Stimulated activated CD4-positive, alpha-beta T cell treated with anti-CD3 and anti-CD28 coated beads, Interleukin-15, amount 100 ng/mL, for 48 hours (primary cell): ENCODE results near the gene CLSTN3.

Experiments
- DNase-seq, 2 donors: peaks; one replicate each; pipeline ENCODE4 v3.0.0-alpha.2; 2020; ENCODE audit warnings: low read depth in 2 of 2

The CLSTN3 gene

GRCh38 chr12:7125632-7126227 is 4.4 kb upstream of the CLSTN3 start:
- DNase-seq: no peak

GRCh38 chr12:7127916-7128626 is 2.1 kb upstream of the CLSTN3 start:
- DNase-seq: no peak

DNA sequence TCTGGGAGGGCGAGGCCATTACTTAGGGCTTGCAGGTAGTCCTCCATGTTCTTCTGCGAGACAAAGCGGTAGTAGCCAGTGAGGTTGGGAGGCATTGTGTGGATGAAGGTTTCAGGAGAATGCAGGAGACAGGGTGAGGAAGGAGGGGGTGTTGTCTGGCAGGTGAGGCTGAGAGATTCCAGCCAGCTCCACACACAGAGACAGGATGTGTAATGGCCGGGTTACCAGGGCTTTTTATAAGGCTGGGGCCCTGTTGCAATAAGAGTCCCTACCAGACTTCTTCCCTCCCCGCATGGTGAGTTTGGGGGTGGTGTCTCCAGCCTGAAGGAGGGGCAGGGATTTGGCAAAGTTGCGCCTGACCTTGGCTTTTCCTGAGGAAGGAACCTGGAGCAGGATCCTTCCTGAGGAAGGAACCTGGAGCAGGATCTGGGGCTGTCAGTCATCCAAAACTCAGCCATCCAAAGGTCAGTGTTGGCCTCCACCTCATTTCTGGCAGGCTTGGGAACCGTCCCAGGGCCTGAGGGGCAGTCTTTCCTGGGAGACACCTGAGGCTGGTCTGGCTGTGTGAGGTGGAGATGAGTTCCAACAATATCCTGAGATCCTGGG is 1.4 kb upstream of the CLSTN3 start, which contains the start of gene RBP5:
RBP5 (minus strand) TSS at position 209 of the 606 bp plus-strand sequence; CDS start at position 95, 114 bp downstream.
- DNase-seq: no peak

GRCh38 chr12:7129287-7129871 is 792 bp upstream of the CLSTN3 start:
- DNase-seq: no peak

DNA sequence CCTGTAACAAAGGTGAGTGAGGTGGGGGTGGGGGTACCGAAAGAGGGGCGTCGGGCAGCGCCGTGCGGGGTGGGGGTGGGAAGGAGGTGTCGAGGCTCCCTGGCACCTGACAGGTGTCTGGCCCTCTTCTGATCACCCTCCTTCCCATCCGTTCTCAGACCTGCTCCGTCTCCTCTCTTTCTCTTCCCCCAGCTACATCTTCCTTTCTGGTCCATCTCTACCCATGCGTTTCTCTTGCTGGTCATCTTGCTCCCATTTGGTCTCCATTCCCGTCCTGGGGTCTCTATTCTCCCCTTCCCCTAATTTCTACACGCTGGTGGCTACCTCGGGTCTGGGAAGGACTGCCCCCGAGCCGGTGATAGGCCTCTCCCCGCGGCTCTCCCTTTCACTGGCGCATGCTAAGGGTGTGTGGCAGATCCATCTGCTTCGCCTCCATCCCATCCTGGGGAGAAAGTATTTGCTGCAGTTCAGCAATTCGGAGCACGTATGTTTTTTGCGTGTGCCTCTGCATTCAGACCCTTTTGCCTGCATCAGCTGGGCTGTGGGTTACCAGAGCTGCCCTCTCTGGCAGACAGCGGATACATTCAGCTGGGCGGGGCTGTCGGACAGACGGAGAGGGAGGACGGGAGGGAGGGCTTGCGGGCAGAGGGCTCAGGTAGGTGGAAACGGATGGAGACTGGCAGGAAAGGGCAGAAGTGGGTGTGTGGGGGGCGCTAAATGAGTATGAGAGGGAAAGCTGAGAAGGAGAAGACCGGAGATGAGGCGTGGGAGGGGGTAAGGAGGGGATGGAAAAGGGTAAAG is 730 bp downstream of the CLSTN3 start:
- peak in 1 of 2 donors; percentile 43 for DNase-seq

GRCh38 chr12:7131502-7131866 is 1.3 kb downstream of the CLSTN3 start:
- DNase-seq: no peak

- DNase-seq: no peak
Observed at GRCh38 chr12:7134396-7135166, 4.4 kb downstream of the CLSTN3 start.

- DNase-seq: no peak
Observed at GRCh38 chr12:7136071-7136470, 5.9 kb downstream of the CLSTN3 start.

- DNase-seq: no peak
Observed at GRCh38 chr12:7136676-7137075, 6.5 kb downstream of the CLSTN3 start.

- no peak for DNase-seq
Observed at GRCh38 chr12:7137908-7138307, 7.7 kb downstream of the CLSTN3 start.

DNA sequence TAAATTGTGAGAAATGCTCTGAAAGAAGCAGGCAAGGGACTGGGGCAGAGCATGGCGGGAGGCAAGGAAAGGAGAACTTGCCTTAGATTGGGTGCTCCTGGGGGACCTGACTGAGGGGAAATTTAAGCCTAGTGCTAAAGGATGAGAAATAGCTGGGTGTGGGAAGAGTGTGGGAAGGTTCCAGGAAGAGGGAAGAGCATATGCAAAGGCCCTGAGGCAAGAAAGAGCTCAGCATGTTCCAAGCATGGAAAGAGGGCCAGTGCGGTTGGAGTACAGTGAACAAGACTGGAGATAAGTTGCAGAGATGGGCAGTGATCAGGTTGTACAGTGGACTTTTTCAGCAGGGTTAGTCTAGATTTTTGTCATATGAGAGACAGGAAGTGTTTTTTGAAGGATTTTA is 9.0 kb downstream of the CLSTN3 start:
- DNase-seq: no peak

- DNase-seq: no peak
Observed at GRCh38 chr12:7141351-7142005, 11.3 kb downstream of the CLSTN3 start.

DNA sequence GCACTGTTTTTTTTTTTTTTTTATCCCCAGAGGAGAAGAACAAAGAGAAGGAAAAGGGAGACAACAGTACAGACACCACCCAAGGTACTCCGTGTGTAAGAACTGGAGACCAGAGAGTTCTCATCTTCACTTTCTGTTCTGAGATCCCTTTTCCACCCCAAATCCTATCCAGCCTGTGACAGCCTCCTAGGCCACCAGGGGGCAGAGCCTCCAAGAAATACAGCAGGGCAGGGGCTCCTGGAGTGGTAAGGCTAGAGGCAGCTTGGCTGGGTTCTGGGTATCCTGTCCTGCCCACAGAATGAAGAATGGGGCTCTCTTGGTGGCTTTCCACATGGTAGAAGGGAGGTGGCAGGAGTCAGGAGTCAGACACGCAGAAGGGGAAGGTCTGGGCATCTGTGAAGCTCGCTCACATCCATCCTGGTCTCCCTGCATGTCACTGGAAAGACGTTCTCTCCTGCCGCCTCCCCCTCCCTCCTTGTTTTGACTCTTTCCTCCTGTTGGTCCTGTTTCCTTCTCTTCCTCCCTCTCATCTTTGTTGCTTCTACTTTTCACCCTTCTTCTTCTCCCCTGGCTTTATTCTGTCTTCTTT is 12.0 kb downstream of the CLSTN3 start:
- DNase-seq: peak in 1 of 2 donors; percentile 47

GRCh38 chr12:7142809-7143465 is 12.8 kb downstream of the CLSTN3 start:
- no peak for DNase-seq

DNA sequence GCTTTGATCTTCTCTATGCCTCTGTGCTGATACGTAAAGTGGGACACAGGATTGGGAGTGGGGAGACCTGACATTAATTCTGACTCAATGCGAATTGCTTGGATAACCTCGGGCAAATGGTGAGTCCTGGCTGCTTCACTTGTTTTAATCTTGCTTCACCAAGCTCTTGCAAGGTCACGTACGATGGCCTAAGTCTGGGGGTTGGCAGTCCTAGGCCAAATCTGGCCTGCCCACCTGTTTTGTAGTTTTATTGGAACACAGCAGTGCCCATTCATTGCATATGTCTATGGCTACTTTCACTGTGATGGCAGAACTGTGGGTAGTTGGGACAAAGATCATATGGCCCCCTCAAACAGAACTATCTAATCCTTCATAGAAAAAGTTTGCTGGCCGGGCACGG is 13.4 kb downstream of the CLSTN3 start:
- no peak for DNase-seq

GRCh38 chr12:7144414-7145120 is 14.4 kb downstream of the CLSTN3 start:
- no peak for DNase-seq

DNA sequence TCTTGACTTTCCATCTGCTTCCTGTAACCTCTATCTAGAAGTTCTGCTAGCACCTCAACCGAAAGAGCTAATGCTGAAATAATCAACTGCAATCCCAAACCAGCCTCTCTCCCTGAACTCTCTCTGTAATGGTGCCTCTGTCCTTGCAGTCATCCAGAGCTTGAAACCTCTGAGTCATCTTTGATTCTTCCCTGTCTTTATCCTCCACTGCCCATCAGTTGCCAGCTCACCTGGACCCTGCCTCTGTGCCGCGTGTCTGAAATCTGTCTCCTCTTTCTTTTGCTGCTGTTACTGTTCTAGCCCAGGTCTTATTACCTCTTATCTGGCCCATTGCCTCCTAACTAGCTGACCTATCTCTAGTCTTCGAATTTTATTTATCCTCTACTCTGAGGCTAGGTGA is 15.5 kb downstream of the CLSTN3 start:
- DNase-seq: no peak

DNA sequence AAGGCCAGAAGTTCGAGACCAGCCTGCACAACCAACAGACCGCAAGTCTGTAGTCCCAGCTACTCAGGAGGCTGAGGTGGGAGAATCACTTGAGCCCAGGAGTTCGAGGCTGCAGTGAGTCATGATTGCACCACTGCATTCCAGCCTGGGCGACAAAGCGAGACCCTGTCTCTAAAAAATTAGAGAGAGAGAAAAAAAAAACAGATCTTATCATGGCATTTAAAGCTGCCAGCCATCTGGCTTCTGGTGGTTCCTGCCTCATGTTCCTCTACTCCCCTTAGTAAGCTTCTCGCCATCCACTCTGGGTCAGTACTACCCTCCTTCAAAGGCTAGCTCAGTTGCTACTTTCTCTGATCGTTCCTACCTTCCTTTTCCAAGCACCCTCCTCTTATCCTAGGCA is 16.1 kb downstream of the CLSTN3 start:
- no peak for DNase-seq

DNA sequence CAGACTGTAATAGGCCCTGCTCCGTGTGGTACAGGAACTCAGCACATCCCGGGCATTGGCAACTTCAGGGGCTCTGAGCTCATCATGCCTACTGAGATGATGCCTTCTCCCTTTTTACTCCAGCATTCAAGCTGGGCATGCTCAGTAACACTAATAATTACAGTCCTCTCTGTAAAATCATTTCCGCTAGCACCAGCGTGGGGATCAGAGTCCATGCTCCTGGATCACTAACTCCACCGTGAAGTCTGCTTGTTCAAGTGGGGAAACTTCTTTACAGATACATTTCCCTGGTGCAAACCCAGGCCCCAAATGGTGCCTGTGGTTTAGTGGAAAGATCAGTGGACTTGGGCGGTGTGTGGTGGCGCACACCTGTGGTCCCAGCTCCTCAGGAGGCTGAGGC is 16.7 kb downstream of the CLSTN3 start:
- DNase-seq: no peak
